ENCODE data around the gene NADSYN1.

DNA sequence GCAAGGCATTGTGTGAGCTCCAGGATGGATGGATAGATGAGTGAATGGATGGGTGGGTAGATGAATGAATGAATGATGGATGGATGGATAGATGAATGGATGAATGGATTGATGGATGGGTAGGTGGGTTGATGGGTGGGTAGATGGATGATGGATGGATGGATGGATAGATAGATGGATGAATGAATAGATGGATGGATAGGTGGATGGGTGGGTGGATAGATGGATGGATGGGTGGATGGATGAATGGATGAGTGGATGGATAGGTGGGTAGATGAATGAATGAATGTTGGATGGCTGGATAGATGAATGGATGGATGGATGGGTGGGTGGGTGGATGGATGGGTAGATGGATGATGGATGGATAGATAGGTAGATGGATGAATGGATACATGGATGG lies 38.4 kb upstream of the NADSYN1 start:
- TF ChIP-seq CTCF (IDR thresholded peaks at IDR 0.05) (no peak), EP300 (IDR thresholded peaks at IDR 0.05) (no peak), POLR2A (IDR thresholded peaks at IDR 0.05) (no peak), POLR2AphosphoS5 (IDR thresholded peaks at IDR 0.05) (no peak)

Measured in gastroesophageal sphincter (tissue), 3 donors.